Neural progenitor cell (in vitro differentiated cells): ENCODE data around the gene FAM83F. TPM values are rescaled to one million over a fixed set of nuclear protein-coding genes. Genes with fewer than 3 reads are reported as not detected.
A peak's percentile ranks its signal among the peaks of the same experiment; 100 is the strongest.

Source experiments
- DNase-seq: peaks from one replicate; pipeline ENCODE4 v3.0.0-alpha.2; 2016; ENCODE audit warnings: low spot score
- H2AFZ ChIP-seq: fragments of 200-600 bp; sonication (generic); replicated peaks from 2 replicates; pipeline ENCODE4 v1.6.1; 2016; ENCODE audit warnings: antibody characterized with exemption
- H3F3A ChIP-seq: fragments of 200-600 bp; sonication (generic); 2 replicates; pipeline ENCODE4 v1.6.1; 2016; ENCODE audit warnings: antibody characterized with exemption, low read depth
- H3K27ac ChIP-seq: fragments of 200-600 bp; sonication (generic); 2 replicates; pipeline ENCODE4 v1.5.1; 2016; ENCODE audit warnings: mild to moderate bottlenecking
- H3K27me3 ChIP-seq: fragments of 200-600 bp; sonication (generic); 2 replicates; pipeline ENCODE4 v1.6.1; 2016; ENCODE audit warnings: mild to moderate bottlenecking, moderate library complexity
- H3K36me3 ChIP-seq: fragments of 200-600 bp; sonication (generic); 2 replicates; pipeline ENCODE4 v1.5.1; 2016
- H3K4me1 ChIP-seq: fragments of 200-600 bp; sonication (generic); 2 replicates; pipeline ENCODE4 v1.6.1; 2016; ENCODE audit warnings: mixed run types
- H3K4me2 ChIP-seq: fragments of 200-600 bp; sonication (generic); 2 replicates; pipeline ENCODE4 v1.6.1; 2016
- H3K4me3 ChIP-seq: fragments of 200-600 bp; sonication (generic); 2 replicates; pipeline ENCODE4 v1.5.1; 2016
- H3K79me2 ChIP-seq: fragments of 200-600 bp; sonication (generic); 2 replicates; pipeline ENCODE4 v1.6.1; 2016; ENCODE audit warnings: low read depth
- H3K9ac ChIP-seq: fragments of 200-600 bp; sonication (generic); 2 replicates; pipeline ENCODE4 v1.6.1; 2016
- H3K9me3 ChIP-seq: fragments of 200-600 bp; sonication (generic); 2 replicates; pipeline ENCODE4 v1.5.1; 2016; ENCODE audit warnings: low read depth
- H4K20me1 ChIP-seq: fragments of 200-600 bp; sonication (generic); 2 replicates; pipeline ENCODE4 v1.6.1; 2016; ENCODE audit warnings: low read depth
- H3K27ac Mint-ChIP-seq: 3 replicates; pipeline ENCODE4 v1.8.0; 2021; ENCODE audit warnings: mixed read lengths
- H3K27me3 Mint-ChIP-seq: 2 replicates; pipeline ENCODE4 v1.8.0; 2022; ENCODE audit warnings: low read depth, mild to moderate bottlenecking, inconsistent platforms, moderate library complexity, mixed read lengths; ENCODE audit not compliant: insufficient read depth
- H3K36me3 Mint-ChIP-seq: 3 replicates; pipeline ENCODE4 v1.8.0; 2021; ENCODE audit warnings: mixed read lengths
- H3K4me1 Mint-ChIP-seq: 3 replicates; pipeline ENCODE4 v1.8.0; 2021; ENCODE audit warnings: mixed read lengths
- H3K4me3 Mint-ChIP-seq: 3 replicates; pipeline ENCODE4 v1.8.0; 2021; ENCODE audit warnings: mild to moderate bottlenecking, moderate library complexity, mixed read lengths
- H3K9me3 Mint-ChIP-seq: 3 replicates; pipeline ENCODE4 v1.8.0; 2020; ENCODE audit warnings: mixed read lengths
- CTCF ChIP-seq: fragments of 200-600 bp; sonication (generic); IDR thresholded peaks from 2 replicates; pipeline ENCODE4 v1.5.1; 2017; ENCODE audit warnings: antibody characterized with exemption, mild to moderate bottlenecking
- EZH2 ChIP-seq: fragments of 200-600 bp; sonication (generic); IDR thresholded peaks from 2 replicates; pipeline ENCODE4 v1.6.1; 2017; ENCODE audit warnings: antibody characterized with exemption, mild to moderate bottlenecking, moderate library complexity
- EZH2phosphoT487 ChIP-seq: fragments of 200-600 bp; sonication (generic); IDR thresholded peaks from 2 replicates; pipeline ENCODE4 v1.6.1; 2017; ENCODE audit warnings: antibody characterized with exemption
- total RNA-seq: library from RNA; depleted of rRNA; stranded (reverse); fragments of >200 nt; gene quantifications from 2 replicates; pipeline ENCODE4 v1.2.3, GENCODE V29; 2015; ENCODE audit warnings: low replicate concordance

FAM83F gene
- total RNA-seq, 1 donor from 2014 or later, result 0.09 TPM

- no peaks in the 10 kb centered on the region for H3F3A ChIP-seq
- no peaks in the 10 kb centered on the region for H4K20me1 ChIP-seq
- Mint-ChIP-seq H3K27ac (peak overlapping the region; percentile 0), H3K4me1 (peaks cover 17% of the 10 kb centered on the region), H3K36me3 (no peaks in the 10 kb centered on the region), H3K27me3 (peaks cover 16% of the 10 kb centered on the region), H3K4me3 (peak overlapping the region; percentile 38), H3K9me3 (no peaks in the 10 kb centered on the region)
- H3K27me3 ChIP-seq, result peaks cover 12% of the 10 kb centered on the region
- no peak for TF ChIP-seq EZH2
- no peaks in the 10 kb centered on the region for H3K36me3 ChIP-seq
- no peak overlapping the region for H3K4me2 ChIP-seq
- H3K4me3 ChIP-seq, result no peak overlapping the region
- H3K9ac ChIP-seq, result no peak overlapping the region
- no peak overlapping the region for H2AFZ ChIP-seq
- H3K79me2 ChIP-seq, result no peaks in the 10 kb centered on the region
- no peak overlapping the region for H3K27ac ChIP-seq
- DNase-seq, result no peak
- no peaks in the 10 kb centered on the region for H3K4me1 ChIP-seq
- no peaks in the 10 kb centered on the region for H3K9me3 ChIP-seq
Observed at GRCh38 chr22:39984006-39984405, 10.7 kb upstream of the FAM83F start.

DNA sequence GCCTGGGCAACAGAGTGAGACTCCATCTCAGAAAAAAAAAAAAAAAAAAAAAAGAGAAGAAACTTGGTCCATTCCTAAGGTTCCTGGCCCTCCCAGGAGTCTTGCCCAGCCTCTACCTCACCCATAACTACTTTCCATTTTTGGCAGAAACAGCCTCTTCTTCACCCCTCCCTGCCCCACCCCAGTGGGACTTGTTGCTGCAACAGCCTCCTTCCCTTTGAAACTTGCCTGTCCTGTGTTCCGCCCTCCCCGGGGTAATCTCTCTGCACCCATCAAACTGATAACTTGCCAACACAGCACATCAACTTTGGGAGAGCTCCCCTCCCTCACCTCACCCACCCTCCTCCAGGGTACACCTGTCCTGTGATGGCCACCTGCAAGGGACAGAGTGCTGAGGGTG, 10.0 kb upstream of the FAM83F start:
- Histone ChIP-seq H3K36me3 (no peaks in the 10 kb centered on the region), H3K4me3 (no peak overlapping the region), H3K27ac (no peak overlapping the region), H3F3A (no peaks in the 10 kb centered on the region), H3K27me3 (peaks cover 20% of the 10 kb centered on the region), H4K20me1 (no peaks in the 10 kb centered on the region), H2AFZ (no peak overlapping the region), H3K9ac (no peak overlapping the region), H3K9me3 (no peaks in the 10 kb centered on the region), H3K79me2 (no peaks in the 10 kb centered on the region), H3K4me1 (no peaks in the 10 kb centered on the region), H3K4me2 (no peak overlapping the region)
- Mint-ChIP-seq H3K36me3 (no peaks in the 10 kb centered on the region), H3K4me3 (no peak overlapping the region), H3K9me3 (no peaks in the 10 kb centered on the region), H3K27me3 (peaks cover 17% of the 10 kb centered on the region), H3K27ac (no peak overlapping the region), H3K4me1 (peaks cover 17% of the 10 kb centered on the region)
- no peak for DNase-seq
- TF ChIP-seq EZH2phosphoT487 (no peak), CTCF (no peak), EZH2 (no peak)

GRCh38 chr22:39985383-39986035, 9.2 kb upstream of the FAM83F start:
- Mint-ChIP-seq H3K4me1 (peaks cover 10% of the 10 kb centered on the region), H3K4me3 (no peak overlapping the region)

More at GRCh38 chr22:39985383-39986035, 9.2 kb upstream of the FAM83F start:
- H4K20me1 ChIP-seq, result no peaks in the 10 kb centered on the region
- Mint-ChIP-seq H3K36me3 (no peaks in the 10 kb centered on the region), H3K27me3 (peaks cover 16% of the 10 kb centered on the region), H3K9me3 (no peaks in the 10 kb centered on the region), H3K27ac (peak overlapping the region; percentile 88)
- DNase-seq, result no peak
- no peak overlapping the region for H3K4me3 ChIP-seq
- peaks cover 24% of the 10 kb centered on the region for H3K27me3 ChIP-seq
- no peaks in the 10 kb centered on the region for H3K4me1 ChIP-seq
- H3K9ac ChIP-seq, result no peak overlapping the region
- H3K27ac ChIP-seq, result no peak overlapping the region
- no peak overlapping the region for H2AFZ ChIP-seq
- H3K9me3 ChIP-seq, result no peaks in the 10 kb centered on the region
- H3K4me2 ChIP-seq, result no peak overlapping the region
- H3K79me2 ChIP-seq, result no peaks in the 10 kb centered on the region
- H3F3A ChIP-seq, result no peaks in the 10 kb centered on the region
- H3K36me3 ChIP-seq, result no peaks in the 10 kb centered on the region
- TF ChIP-seq EZH2phosphoT487 (no peak), CTCF (no peak), EZH2 (no peak)
